Pons (tissue), 1 donor: ENCODE results near the gene FGGY.
A peak's percentile ranks its signal among the peaks of the same experiment; 100 is the strongest.
"Not testable (repeated sequence)": the region's sequence is repeated elsewhere in the genome, so short reads cannot be mapped to it uniquely, and the experiment has no call there.

Source experiments
- DNase-seq: peaks from one replicate; pipeline ENCODE4 v3.0.0-alpha.2; 2016; ENCODE audit warnings: low spot score

The FGGY gene

GRCh38 chr1:59592924-59593323 lies 296.0 kb downstream of the FGGY start:
- no peak for DNase-seq

- no peak for DNase-seq
Observed at GRCh38 chr1:59593798-59594790, 297.2 kb downstream of the FGGY start.

- DNase-seq: no peak
Observed at GRCh38 chr1:59595774-59596173, 298.9 kb downstream of the FGGY start.

DNA sequence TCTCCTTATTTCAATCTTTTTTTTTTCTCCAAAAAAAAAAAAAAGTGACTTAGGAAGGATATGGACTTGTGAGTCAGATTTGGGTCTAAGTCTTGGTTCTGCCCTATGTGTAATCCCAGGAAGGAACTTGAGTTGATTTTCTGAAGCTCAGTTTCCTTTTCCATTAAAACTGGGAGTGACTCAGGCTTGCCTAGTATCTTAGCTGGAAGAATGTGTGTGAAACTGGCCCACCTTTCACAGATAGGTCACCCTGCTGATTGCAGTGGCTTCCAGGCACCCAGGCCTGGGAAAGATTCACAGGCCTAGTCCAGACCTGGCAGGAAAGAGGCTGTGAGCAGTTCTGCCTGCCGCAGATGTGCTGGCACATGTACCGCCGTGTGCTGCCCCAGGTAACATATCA lies 299.5 kb downstream of the FGGY start:
- no peak for DNase-seq

- DNase-seq: no peak
Observed at GRCh38 chr1:59596956-59597355, 300.1 kb downstream of the FGGY start.

DNA sequence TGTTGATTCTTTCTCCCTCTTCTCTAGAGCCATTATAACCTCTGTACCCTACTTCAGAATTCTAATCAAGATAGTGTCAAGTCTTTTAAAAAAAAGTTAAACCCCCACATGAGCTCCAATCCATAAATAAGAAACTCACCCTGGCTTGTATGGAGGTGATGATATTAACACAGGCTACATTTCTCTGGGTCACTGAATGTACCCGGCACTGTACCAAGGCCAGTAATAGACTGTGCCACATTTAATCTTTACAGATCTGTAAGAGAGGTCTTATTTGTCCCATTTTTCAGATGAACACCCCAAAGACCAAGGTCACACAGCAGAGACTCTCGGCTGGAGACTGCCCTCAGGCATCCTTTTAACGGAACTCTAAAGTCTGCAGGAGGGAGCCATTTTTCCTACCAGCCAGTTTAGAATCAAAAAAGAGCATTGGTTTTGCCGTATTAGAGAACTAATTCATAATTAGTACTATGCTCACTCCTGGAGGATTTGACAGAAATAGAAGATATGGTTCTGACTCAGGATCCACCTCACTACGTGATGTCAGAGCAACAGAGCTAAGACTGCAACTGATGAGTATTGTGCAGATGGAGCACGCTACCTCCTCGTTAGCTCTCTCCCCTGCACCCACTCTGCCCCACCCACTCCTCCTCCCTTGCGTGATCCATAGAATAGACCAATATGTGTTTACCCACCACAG lies 300.7 kb downstream of the FGGY start:
- DNase-seq: no peak

- no peak for DNase-seq
Observed at GRCh38 chr1:59598120-59598440, 301.2 kb downstream of the FGGY start.

DNA sequence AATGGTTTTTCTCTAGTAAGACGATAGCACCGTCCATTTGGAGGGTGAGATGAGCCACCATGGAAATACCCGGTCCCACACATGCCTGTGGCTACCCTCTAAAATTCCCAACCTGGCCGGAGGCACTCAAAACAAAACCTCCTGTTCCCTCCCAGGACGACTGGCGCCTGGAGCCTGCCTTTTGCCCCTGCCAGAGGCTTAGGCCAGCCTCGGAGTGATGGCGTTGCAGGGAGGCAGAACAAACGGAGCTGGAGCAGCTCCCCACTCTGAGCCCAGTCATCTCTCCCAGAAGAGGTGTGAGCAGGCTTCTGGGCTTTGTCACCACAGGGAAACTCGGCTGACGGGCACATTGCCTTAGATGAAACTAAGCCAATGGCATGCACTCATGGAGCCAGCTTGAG lies 304.1 kb downstream of the FGGY start:
- no peak for DNase-seq

GRCh38 chr1:59601811-59602210 lies 304.9 kb downstream of the FGGY start:
- DNase-seq: no peak

DNA sequence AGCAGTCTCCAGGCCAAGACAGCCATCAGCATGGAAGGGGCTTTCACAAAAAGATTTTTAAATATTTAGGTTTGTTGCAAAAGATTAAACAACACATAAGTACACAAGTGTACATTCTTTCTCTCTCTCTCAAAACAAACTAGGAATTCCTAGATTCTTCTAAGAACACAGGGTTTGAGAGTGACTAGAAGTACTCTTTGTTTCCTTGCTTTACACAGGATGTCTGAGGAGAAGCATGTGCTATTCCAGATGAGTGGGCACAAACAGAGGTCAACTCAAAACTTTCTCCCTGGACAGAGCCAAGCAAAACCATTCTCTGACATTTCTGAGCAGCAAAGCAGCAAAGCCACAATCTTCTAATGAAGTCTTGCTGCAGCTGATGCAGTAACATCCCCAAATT lies 307.3 kb downstream of the FGGY start:
- DNase-seq: peak; percentile 7

- no peak for DNase-seq
Observed at GRCh38 chr1:59605184-59605583, 308.3 kb downstream of the FGGY start.

- DNase-seq: no peak
Observed at GRCh38 chr1:59605761-59606160, 308.9 kb downstream of the FGGY start.

DNA sequence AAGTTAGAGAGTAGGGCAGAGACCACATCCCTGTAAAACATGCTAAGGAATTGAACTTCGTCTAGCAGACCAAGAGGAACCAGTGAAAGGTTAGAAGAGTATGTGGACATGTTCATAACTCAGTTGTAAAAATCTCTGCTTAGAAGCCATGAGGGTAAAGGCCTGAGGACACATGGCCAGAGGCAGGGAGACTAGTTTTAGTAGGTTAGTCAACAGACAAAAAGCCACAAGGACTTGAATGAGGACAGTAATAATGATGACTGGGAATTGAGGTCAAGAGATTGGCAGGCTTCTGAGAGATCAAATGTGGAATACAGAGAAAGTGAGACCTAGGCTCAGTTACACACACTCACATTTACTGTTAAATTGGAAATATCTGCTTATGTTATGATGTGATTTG lies 312.4 kb downstream of the FGGY start:
- no peak for DNase-seq

- not testable (repeated sequence) for DNase-seq
Observed at GRCh38 chr1:59610499-59610898, 313.6 kb downstream of the FGGY start.

- DNase-seq: no peak
Observed at GRCh38 chr1:59617434-59617833, 320.5 kb downstream of the FGGY start.

- peak; percentile 24 for DNase-seq
Observed at GRCh38 chr1:59619557-59619956, 322.7 kb downstream of the FGGY start.

GRCh38 chr1:59625384-59625783 lies 328.5 kb downstream of the FGGY start:
- DNase-seq: no peak

DNA sequence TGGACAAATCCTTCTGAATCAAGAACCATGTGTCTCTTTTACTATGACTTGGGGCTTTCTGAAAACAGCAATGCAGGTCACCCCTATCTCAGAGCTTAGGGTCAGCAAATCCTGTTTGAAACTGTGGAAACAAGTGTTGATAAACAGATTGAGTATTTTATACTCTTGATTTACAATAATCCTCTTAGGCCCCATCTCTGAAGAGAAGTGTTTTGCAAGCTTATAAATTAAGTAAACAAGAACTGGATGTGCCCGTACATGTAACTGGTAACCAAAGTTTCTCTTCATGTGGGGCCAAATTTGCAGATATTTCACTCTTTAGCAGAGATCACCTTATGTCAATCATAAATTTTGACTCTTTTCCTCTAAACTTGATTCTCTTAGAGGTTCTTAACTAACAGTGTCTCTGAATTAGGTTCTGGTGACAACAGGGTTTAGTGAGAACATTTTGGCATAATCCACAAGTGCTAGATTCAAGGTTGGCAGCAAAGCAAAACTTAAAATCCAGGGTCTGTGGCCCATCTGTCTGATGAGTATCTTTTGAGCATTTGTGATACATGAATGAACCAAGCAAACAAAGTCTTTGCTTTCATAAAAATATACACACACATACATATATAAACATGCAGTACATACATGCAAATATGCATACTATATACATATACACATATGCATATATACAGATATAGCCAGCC lies 334.8 kb downstream of the FGGY start:
- DNase-seq: no peak

GRCh38 chr1:59635097-59635496 lies 338.2 kb downstream of the FGGY start:
- DNase-seq: no peak

GRCh38 chr1:59638231-59638711 lies 341.4 kb downstream of the FGGY start:
- peak; percentile 9 for DNase-seq

DNA sequence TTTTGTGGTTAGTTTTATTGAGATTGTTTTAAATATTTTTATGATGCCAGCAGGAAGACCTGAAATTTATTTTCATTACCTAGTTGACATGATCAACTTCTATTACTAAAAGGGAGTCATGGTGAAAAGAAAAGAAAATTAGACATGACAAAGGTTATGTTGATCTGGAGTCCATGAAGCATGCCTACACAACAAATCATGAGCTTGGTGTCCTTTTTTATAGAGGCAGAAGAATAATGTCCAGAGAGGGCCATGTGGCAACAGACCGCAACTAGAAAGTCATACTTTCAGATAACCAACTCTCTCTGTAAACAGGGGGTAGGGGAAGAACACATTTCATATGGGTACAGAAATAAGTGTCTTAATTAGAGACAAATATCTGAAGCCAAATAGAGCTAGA lies 342.4 kb downstream of the FGGY start:
- DNase-seq: no peak

DNA sequence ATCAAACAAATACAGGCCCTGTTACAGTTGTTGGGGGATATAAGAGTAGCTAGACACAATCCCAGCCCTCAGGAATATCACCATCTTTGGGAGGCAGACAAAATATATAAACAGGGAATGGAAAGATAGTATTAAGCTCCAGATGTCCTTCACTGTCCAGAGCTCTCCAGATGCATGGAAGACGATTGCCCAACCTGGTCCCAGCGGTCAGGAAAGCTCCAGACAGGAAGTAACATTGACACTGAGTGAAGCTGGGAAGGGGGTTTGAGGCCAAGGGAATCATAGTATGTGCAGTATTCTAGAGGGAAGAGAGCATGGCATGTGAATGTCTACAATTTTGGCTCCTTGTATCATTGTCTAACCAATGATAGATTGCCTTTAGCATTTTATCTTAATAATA lies 344.0 kb downstream of the FGGY start:
- no peak for DNase-seq

- DNase-seq: no peak
Observed at GRCh38 chr1:59641836-59642235, 344.9 kb downstream of the FGGY start.
